GM18861 (cell line): Measurements from ENCODE around the gene TMEM263.
"Not testable (repeated sequence)": the region's sequence is repeated elsewhere in the genome, so short reads cannot be mapped to it uniquely, and the experiment has no call there.

ENCODE experiments used
- ATAC-seq: cut with Tn5 transposase; IDR thresholded peaks from one replicate; pipeline ENCODE4 v1.9.1; 2021; ENCODE audit not compliant: unreplicated experiment

Gene TMEM263

GRCh38 chr12:106984588-106985137 lies 29.0 kb downstream of the TMEM263 start:
- ATAC-seq: no peak

DNA sequence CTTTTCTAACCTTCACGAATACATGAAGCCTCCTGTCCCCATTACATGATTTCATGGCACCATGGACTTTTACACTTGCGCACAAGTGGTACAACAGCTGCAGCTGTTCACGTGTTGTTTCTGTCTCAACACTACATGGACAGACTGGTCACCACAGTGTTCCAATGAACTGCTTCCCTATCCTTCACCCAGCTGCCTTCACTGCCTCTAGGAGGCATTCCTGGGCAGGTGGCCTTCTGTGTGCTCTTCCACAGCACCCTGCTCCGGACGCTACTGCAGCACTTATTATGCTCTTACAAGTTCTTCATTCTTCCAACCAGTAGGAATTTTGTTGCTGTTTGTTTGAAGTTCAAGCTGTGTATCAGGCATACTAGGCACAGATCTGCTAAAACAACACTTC lies 29.8 kb downstream of the TMEM263 start:
- no peak for ATAC-seq

DNA sequence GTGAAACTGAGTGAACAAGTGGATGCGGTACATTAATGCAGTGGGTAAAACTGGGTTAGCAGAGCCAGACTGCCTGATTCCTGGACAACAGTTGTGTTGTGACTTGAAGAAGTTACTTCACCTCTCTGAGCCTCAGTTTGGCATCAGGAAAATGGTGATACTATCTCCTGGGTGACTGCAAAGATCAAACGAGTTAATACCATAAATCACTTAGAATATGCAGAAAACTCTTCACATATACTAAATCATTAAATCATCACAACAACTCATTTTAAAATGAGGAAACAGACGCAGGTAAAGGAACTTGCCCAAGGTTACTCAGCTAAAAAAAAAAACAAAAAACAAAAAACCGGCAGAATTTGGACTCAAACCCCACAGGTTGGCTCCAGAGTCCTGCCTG lies 30.4 kb downstream of the TMEM263 start:
- no peak for ATAC-seq

- ATAC-seq: peak; percentile 79
Observed at GRCh38 chr12:106986625-106987389, 31.1 kb downstream of the TMEM263 start, which contains the start of gene MTERF2. Gene MTERF2, minus strand, starts transcription at chr12:106987146. Its CDS starts 8,432 bp downstream, at chr12:106978714.

- no peak for ATAC-seq
Observed at GRCh38 chr12:106987846-106988245, 32.1 kb downstream of the TMEM263 start.

DNA sequence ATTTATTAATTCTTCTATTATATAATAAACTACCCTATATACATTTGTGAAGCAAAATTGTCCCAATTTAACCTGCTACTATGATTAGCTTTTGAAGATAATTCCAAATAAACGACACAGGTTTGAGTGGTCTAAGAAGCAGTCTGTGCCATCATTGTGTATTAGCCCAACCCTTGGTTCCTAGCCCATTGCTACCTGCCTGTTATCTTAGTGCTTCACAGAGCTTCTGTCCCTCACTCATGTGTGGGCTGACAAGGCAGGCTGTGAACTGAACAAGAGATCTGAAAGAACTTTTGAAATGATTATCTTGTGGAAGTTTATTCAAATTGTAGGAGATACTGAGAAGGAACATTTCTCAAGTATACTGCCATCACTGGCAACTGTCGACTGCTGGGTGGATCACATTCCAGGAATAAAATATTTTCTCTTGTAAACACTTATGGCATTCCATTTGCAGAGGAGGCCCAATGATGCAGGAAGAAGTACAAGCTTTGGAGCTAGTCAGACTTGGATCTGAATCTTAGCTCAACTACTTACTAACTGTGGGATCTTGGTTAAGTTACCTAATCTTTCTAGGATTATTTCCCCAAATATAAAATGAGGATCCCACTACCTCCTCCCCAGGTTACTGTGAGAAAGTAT lies 39.0 kb downstream of the TMEM263 start:
- no peak for ATAC-seq

- ATAC-seq: not testable (repeated sequence)
Observed at GRCh38 chr12:106996102-106996501, 40.4 kb downstream of the TMEM263 start.

DNA sequence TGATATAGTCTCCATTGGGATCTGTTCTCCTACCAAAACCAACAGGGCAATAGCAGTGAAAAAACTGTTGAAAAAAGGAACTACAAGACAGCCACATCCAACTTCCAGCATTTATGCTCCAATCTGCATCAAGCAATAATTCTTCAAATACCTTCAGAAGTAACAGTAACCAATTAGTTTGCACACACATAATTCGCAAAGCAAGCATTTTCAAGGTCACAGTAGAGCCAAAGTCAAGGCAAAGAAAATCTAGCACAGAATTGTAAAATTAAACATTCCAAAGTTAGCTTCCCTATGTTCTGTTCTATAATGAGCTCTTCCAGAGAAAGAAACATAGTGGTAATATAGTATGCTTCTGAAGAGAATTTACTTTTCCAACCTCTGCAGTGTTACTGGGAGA lies 42.2 kb downstream of the TMEM263 start:
- ATAC-seq: no peak

- ATAC-seq: no peak
Observed at GRCh38 chr12:106999446-106999845, 43.7 kb downstream of the TMEM263 start.

- ATAC-seq: not testable (repeated sequence)
Observed at GRCh38 chr12:107002665-107003064, 47.0 kb downstream of the TMEM263 start.

DNA sequence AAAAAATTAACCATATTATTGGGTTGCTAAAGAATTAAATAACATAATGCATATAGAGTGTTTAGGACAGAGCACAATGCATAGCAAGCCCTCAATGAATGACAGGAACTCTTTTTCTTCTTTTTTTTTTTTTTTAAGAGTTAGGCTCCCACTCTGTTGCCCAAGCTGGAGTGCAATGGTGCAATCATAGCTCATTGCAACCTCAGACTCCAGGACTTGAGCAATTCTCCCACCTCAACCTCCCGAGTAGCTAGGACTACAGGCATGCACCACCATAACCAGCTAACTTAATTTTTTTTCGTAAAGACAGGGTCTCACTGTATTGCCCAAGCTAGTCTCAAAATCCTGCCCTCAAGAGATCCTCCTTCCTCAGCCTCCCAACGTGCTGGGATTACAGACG lies 51.7 kb downstream of the TMEM263 start:
- no peak for ATAC-seq

- no peak for ATAC-seq
Observed at GRCh38 chr12:107011519-107011918, 55.8 kb downstream of the TMEM263 start.

- ATAC-seq: no peak
Observed at GRCh38 chr12:107012736-107013425, 57.2 kb downstream of the TMEM263 start.

DNA sequence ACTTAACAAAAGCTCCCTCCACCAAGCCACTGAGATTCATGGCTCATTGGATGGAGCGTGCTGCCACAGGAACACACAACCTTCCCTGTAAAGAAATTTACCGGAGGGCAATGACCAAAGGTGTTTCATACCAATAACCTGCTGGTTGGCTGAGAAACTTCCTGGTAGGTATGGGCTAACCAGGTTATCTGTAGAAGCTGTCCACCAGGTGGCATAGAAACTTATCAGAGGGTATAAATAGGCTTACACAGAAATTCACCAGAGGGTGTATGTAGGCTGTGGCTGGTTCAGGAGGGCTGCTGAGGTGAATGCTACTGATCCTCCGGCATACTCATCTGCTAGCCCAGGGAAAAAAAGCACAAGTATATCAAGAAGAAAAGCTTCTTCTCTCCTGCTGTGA lies 58.3 kb downstream of the TMEM263 start:
- no peak for ATAC-seq

DNA sequence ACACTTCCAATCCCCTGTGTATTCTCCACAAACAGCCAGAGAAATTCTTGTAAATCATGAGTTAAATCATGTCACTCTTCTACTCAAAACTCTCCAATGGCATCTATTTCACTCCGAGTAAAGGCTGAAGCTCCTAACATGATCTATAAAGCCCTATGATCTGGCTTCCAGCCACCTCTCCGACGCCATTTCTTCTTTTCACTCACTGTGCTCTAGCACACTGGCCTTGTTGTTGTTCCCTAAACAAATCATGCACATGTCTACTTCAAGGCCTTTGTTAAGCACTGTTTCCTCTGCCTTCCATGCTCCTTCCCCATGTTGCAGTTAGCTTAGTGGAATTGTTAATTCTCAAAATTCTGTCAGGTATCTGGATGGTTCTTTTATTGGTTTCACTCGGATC lies 61.3 kb downstream of the TMEM263 start:
- no peak for ATAC-seq

GRCh38 chr12:107019546-107019945 lies 63.8 kb downstream of the TMEM263 start:
- no peak for ATAC-seq
